Esophagus (tissue), 2 donors: ENCODE data around the gene PAK1. TPM values are rescaled to one million over a fixed set of nuclear protein-coding genes. Genes with fewer than 3 reads are reported as not detected.
"Not testable (repeated sequence)": the region's sequence is repeated elsewhere in the genome, so short reads cannot be mapped to it uniquely, and the experiment has no call there.

Experiments
- H3K27ac ChIP-seq, 2 donors: one replicate each; pipeline ENCODE4 v1.5.1; 2013; ENCODE audit warnings: low read depth in 2 of 2, mild to moderate bottlenecking in 2 of 2, inconsistent platforms in 1 of 2, low read length in 1 of 2, moderate library complexity in 1 of 2
- H3K27me3 ChIP-seq, 2 donors: one replicate each; pipeline ENCODE4 v1.6.1; 2013; ENCODE audit warnings: low read length in 2 of 2, control low read depth in 1 of 2, mild to moderate bottlenecking in 1 of 2; ENCODE audit not compliant: insufficient read depth in 2 of 2, control insufficient read depth in 1 of 2
- H3K36me3 ChIP-seq, 2 donors: one replicate each; pipeline ENCODE4 v1.6.1; 2013; ENCODE audit warnings: low read length in 1 of 2; ENCODE audit not compliant: control insufficient read depth in 2 of 2, insufficient read depth in 2 of 2
- H3K4me1 ChIP-seq, 2 donors: one replicate each; pipeline ENCODE4 v1.6.1; 2013; ENCODE audit warnings: low read length in 1 of 2; ENCODE audit not compliant: control insufficient read depth in 2 of 2, insufficient read depth in 2 of 2
- H3K4me3 ChIP-seq, 2 donors: one replicate each; pipeline ENCODE4 v1.5.1; 2013; ENCODE audit warnings: low read length in 2 of 2, mild to moderate bottlenecking in 2 of 2, low read depth in 1 of 2, moderate library complexity in 1 of 2
- H3K9me3 ChIP-seq, 2 donors: one replicate each; pipeline ENCODE4 v1.6.1; 2013; ENCODE audit warnings: mild to moderate bottlenecking in 2 of 2, low read depth in 1 of 2, low read length in 1 of 2, moderate library complexity in 1 of 2; ENCODE audit not compliant: control insufficient read depth in 2 of 2, insufficient read depth in 1 of 2
- WGBS, 2 donors: extraction: QIAGEN DNeasy Blood & Tissue Kit; methylation state at CpG; one replicate each; pipeline ENCODE4 v1.1.7; 2013; 5-methylcytosine and 5-hydroxymethylcytosine counted together
- polyA plus RNA-seq, 2 donors: library from polyadenylated mRNA; stranded (reverse); fragments of 200-250 nt; gene quantifications; one replicate each; pipeline ENCODE4 v1.2.3, GENCODE V29; 2013
- donor health status: healthy with polysubstance abuse.
- donor health status: Bipolar disorder and iron deficiency.

Gene PAK1
- polyA plus RNA-seq, 2 donors: 10.3 to 16.3 TPM

GRCh38 chr11:77510095-77510494 is 36.2 kb upstream of the PAK1 start:
- no peaks in the 10 kb centered on the region for H3K27me3 ChIP-seq
- 53 to 69% methylated on average over 3 of the region's 3 CpGs for WGBS, 2 donors
- H3K27ac ChIP-seq: no peak overlapping the region
- H3K9me3 ChIP-seq: no peaks in the 10 kb centered on the region
- H3K4me1 ChIP-seq: peaks cover 0 to 2% of the 10 kb centered on the region in 2 donors
- no peak overlapping the region for H3K4me3 ChIP-seq
- H3K36me3 ChIP-seq: no peaks in the 10 kb centered on the region

DNA sequence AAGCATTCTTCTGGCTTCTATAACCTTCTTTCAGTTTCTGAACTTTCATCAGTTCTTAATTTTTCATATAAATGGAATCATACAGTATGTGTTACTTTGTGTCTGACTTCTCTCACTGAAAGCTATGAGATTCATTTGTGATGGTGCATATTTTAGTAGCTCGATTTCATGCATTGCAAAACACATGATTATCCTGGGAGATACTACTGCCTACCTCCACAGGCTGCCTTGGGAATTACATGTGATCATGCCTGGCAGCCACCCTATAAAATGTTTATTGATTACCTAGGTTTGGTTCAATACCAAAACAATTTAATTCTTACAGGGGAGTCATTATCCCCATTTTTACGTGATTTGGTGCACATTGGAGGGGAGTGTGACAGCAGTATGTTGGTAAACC is 34.1 kb upstream of the PAK1 start:
- Histone ChIP-seq H3K27me3 (no peaks in the 10 kb centered on the region), H3K4me3 (no peak overlapping the region), H3K4me1 (peaks cover 0 to 2% of the 10 kb centered on the region in 2 donors), H3K9me3 (no peaks in the 10 kb centered on the region), H3K36me3 (no peaks in the 10 kb centered on the region), H3K27ac (no peak overlapping the region)
- WGBS, 2 donors: 74 to 75% methylated on average over 2 of the region's 2 CpGs

DNA sequence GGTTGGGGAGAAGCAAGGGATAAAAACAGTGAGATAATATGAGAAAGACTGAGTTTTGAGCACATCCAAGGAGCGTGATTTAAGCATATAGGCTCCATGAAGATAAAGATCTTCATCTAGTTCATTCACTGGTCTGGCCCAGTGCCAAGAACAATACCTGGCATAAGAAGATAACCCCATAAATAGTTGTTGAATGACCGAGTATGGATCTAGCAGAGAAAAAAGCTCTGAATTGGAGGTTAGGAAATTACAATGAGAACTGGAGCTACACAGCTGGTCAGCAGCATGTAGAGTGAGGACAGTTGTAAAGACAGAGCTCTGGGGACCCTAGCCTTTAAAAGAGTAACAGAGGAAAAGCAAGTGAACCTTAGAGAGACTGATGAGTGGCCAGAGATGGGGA is 33.0 kb upstream of the PAK1 start:
- H3K27ac ChIP-seq: no peak overlapping the region
- 36 to 55% methylated on average over 2 of the region's 2 CpGs for WGBS, 2 donors
- no peak overlapping the region for H3K4me3 ChIP-seq
- H3K27me3 ChIP-seq: no peaks in the 10 kb centered on the region
- H3K36me3 ChIP-seq: no peaks in the 10 kb centered on the region
- no peaks in the 10 kb centered on the region for H3K9me3 ChIP-seq
- peaks cover 2 to 3% of the 10 kb centered on the region in 2 donors for H3K4me1 ChIP-seq

GRCh38 chr11:77505956-77506355 is 32.1 kb upstream of the PAK1 start:
- H3K36me3 ChIP-seq: no peaks in the 10 kb centered on the region
- H3K27me3 ChIP-seq: no peaks in the 10 kb centered on the region
- no peaks in the 10 kb centered on the region for H3K9me3 ChIP-seq
- no peak overlapping the region for H3K4me3 ChIP-seq
- peaks cover 2 to 3% of the 10 kb centered on the region in 2 donors for H3K4me1 ChIP-seq
- H3K27ac ChIP-seq: no peak overlapping the region
- WGBS, 2 donors: 41% methylated on average over 3 of the region's 3 CpGs

- Histone ChIP-seq H3K36me3 (no peaks in the 10 kb centered on the region), H3K4me1 (peaks cover 2 to 3% of the 10 kb centered on the region in 2 donors), H3K4me3 (no peak overlapping the region), H3K27ac (no peak overlapping the region), H3K9me3 (no peaks in the 10 kb centered on the region), H3K27me3 (no peaks in the 10 kb centered on the region)
- WGBS, 2 donors: 27% methylated on average over 3 of the region's 3 CpGs
These were observed 29.1 kb upstream of the PAK1 start for GRCh38 chr11:77503006-77503405.

DNA sequence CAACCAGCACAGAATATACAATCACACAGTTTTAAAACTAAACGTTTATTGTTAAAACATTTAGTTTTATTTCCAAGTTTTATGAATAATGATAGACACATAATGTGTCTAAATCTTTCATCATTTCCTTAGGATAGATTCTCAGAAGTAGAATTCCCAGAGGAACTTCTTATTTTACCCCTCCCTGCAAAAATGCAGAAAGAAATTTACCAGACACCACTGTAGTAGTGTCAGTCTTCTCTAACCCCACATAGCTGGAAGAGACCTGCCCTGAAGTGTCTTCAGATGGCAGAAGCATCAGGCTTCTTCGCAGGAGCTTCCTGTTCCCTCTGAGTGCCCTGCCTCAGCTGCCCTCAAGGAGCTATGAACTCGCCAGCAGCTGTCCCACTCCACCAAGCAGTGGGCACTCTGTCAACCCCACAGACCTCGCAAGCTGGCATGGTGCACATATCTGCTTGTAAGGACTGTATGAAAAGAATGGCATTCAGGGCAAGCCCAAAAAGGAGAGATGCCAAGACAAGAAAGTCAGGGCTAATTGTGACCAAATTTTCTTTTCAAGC is 28.5 kb upstream of the PAK1 start:
- 41 to 43% methylated on average over 4 of the region's 4 CpGs for WGBS, 2 donors
- Histone ChIP-seq H3K9me3 (no peaks in the 10 kb centered on the region), H3K27ac (no peak overlapping the region), H3K27me3 (no peaks in the 10 kb centered on the region), H3K4me1 (peaks cover 2 to 3% of the 10 kb centered on the region in 2 donors), H3K4me3 (no peak overlapping the region), H3K36me3 (no peaks in the 10 kb centered on the region)

DNA sequence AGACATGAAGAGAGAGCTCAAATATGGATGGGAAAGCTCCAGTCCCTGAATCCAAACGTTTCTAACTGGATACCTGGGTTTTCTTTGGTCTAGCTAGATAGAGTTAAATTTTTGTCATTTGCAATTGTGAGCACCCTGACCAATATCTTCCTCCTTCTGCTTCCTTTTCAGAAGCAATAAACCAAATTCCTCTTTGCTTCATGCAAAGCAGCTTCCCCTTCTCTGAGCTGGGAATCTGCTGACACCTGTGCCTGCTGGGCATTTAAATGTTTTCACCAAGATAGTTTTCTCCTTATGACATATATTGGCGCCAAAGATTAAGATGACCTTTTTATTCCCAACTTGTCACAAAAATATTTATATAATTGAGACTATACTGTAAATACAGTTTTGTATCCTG is 27.9 kb upstream of the PAK1 start:
- WGBS, 2 donors: 45 to 53% methylated on average over 2 of the region's 2 CpGs
- no peaks in the 10 kb centered on the region for H3K9me3 ChIP-seq
- no peak overlapping the region for H3K4me3 ChIP-seq
- no peak overlapping the region for H3K27ac ChIP-seq
- no peaks in the 10 kb centered on the region for H3K36me3 ChIP-seq
- peaks cover 0 to 3% of the 10 kb centered on the region in 2 donors for H3K4me1 ChIP-seq
- no peaks in the 10 kb centered on the region for H3K27me3 ChIP-seq

DNA sequence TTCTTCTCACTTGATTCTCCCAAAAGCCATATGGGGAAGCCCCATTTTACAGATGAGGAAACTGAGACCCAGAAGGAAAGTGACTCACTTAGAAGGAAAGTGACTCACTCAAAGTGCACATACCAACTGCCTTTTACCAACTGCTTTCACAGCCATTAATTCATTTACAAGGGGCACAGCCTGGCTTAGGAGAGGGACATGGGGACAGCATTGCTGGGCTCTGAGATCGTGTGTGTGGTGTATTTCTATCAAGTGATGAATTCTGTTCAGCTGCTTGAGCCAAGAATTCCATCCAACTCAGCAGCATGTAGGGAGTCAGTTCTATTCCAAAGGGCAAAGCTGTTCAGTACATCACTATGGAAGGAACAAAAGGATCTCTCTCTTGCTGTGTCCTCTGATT is 23.5 kb upstream of the PAK1 start:
- 22 to 33% methylated on average over 1 of the region's 1 CpG for WGBS, 2 donors
- Histone ChIP-seq H3K27me3 (no peaks in the 10 kb centered on the region), H3K4me3 (no peak overlapping the region), H3K36me3 (no peaks in the 10 kb centered on the region), H3K9me3 (no peaks in the 10 kb centered on the region), H3K27ac (no peak overlapping the region), H3K4me1 (no peaks in the 10 kb centered on the region)

DNA sequence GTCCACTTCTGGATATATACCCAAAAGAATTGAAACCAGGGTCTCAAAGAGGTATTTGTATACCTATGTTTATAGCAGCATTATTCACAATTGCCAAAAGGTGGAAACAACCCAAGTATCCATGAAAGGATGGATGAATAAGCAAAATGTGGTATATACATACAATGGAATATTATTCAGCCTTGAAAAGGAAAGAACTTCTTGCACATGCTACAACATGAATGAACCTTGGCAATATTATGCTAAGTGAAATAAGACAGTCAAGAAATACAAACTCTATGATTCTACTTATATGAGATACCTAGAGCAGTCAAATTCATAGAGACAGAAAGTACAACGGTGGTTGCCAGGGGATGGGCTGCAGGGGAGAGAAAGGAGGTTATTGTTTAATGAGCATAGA is 21.6 kb upstream of the PAK1 start:
- 90 to 93% methylated on average over 1 of the region's 1 CpG for WGBS, 2 donors
- no peaks in the 10 kb centered on the region for H3K36me3 ChIP-seq
- no peak overlapping the region for H3K4me3 ChIP-seq
- no peak overlapping the region for H3K27ac ChIP-seq
- no peaks in the 10 kb centered on the region for H3K27me3 ChIP-seq
- no peaks in the 10 kb centered on the region for H3K9me3 ChIP-seq
- no peaks in the 10 kb centered on the region for H3K4me1 ChIP-seq

- WGBS, 2 donors: 93 to 94% methylated on average over 5 to 26 of the region's 28 CpGs
- H3K36me3 ChIP-seq: not testable (repeated sequence)
These were observed 16.1 kb upstream of the PAK1 start for GRCh38 chr11:77490035-77490434.

More at GRCh38 chr11:77490035-77490434, 16.1 kb upstream of the PAK1 start:
- H3K9me3 ChIP-seq, H3K4me3 ChIP-seq, H3K27ac ChIP-seq, H3K27me3 ChIP-seq, H3K4me1 ChIP-seq: not testable (repeated sequence)
